IPS-NIHi7 (cell line): ENCODE measurements around the gene SMARCC1.
"Not testable (repeated sequence)": the region's sequence is repeated elsewhere in the genome, so short reads cannot be mapped to it uniquely, and the experiment has no call there.

Experiments used
- DNase-seq: peaks from one replicate; pipeline ENCODE4 v3.0.0; 2012; ENCODE audit warnings: mixed read lengths; ENCODE audit errors: extremely low spot score

Gene SMARCC1

DNA sequence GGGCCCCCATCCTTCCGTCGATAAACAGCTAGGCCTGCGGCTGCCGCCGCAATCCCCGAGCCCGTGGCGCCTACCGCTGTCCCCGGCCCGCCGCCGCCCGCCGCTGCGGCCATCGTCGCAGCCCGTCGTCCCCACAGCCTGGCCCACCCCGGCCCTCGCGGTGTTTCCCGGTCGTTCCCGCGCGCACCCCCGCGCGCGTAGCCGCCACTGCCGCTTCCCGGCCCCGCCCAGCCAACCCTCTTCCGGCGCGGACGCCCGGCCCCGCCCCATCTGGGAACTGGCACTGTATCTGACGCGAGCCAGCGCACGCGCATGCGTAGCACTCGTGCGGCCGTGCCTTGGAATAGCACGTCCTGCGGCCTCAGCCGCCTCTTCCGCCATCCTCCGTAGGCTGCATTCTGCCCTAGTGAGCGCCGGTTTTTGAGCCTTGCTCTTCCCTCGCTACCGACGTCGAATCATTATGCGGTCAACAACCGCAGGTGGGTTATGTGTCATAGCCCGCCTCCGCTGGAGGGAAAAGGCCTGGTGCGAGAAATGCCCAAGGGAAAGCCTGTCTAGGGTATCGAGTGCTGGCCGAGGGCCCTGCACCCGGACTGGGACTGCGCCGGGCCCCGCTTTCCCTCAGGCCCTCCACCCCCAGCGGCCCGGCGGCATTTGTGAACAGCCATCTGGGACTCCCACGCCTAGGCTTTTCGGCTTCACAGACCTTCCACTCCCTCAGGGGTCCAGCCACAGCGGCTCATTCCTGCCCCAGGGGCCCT lies at the start of gene SMARCC1:
Gene SMARCC1, minus strand, starts transcription at position 209 of the 761 bp plus-strand sequence. Its CDS starts 96 bp downstream, at position 113.
- peak; percentile 99 for DNase-seq

DNA sequence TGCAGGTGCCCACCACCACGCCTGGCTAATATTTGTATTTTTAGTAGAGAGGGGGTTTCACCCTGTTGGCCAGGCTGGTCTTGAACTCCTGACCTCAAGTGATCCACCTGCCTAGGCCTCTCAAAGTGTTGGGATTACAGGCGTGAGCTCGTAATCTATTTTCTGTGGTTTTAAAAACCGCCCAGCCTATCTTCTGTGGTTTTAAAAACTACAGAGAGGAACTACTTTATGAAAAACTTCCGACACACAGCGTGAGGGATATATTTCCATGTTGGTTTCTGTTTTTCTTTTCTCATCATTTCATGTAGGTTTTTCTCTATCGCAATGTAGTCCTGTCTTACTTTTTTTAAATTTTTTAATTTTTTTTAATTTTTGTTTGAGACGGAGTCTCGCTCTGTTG lies 47.8 kb upstream of the SMARCC1 start:
- not testable (repeated sequence) for DNase-seq

DNA sequence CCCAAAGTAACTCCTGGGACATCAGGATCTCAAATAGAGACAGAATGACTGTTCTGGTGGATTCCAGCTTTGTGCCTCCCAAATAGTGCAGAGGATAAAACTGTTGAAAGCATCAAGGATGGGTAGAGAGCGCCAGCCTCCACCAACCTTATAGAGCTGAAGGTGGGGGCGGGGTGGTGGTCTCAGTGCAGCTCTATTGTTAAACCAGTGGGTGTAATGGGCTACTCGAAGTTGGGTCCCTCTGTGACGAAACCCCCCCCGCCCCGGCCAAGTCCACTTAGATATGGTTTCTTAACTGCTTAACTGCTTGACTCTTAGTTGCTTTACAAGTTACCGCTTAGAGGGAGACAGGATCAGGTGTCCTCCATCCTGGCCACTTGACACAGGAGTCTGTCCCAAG lies 43.9 kb upstream of the SMARCC1 start:
- no peak for DNase-seq

DNA sequence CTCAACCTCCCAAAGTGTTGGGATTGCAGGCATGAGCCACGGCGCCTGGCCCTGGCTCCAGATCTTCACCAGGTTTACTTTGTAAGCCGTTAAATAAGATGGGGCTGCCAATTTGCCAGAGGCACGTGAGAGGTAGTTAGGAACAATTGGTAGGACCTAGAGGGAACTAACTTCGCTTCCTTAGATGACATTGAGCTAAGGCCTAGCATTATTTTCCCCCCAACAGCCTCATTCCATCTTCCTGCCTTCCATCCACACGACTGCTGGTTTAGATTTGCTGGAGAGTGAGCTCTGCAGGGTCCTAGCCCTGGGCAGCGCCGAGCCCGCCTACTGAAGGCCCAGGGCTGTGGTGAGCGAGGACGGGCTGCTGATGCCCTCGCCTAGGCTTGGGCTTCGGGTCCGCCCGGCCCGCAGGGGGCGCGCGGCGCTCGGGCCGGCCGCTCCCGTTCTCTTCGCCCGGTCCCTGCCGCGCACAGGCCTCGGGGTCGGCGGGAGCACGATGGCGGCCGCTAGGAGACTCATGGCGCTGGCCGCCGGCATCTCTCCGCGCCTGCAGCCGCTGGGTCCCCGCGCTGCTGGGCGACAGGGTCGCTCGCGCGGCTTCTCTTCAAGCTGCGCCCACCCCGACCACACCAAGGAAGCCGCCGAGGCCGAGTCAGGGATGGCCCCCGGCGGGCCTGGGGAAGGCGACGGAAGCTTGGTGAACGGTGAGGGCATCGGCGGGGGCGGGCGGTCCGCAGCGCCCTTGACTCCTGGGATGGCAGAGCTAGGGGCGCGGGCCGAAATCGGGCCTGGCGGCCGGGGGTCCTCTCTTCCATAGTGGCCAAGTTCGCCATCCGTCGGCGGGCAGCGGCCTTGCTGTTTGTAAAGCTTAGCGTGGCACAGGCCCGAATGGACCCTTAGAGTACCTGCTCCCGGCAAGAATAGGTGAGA lies 43.1 kb upstream of the SMARCC1 start:
- DNase-seq: peak; percentile 99

DNA sequence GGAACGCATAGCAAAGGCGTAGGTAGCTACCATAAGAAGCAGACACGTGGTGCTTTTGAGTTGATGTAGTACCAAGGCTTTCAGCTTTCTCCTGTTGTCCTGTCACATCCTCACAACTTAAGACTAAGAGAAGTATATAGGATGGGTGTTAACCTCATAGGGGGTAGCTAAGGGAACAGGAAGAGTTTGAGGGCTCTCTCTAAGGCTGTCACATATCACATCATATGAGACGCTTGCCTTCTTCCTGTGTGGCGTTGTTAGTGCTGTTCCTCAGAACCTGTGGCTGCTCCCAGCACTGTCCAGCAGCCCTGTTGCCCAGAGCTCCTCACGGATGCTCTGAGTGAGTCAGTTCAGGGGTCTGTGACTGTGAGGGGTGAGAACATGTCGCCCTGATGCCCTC lies 35.9 kb upstream of the SMARCC1 start:
- no peak for DNase-seq

DNA sequence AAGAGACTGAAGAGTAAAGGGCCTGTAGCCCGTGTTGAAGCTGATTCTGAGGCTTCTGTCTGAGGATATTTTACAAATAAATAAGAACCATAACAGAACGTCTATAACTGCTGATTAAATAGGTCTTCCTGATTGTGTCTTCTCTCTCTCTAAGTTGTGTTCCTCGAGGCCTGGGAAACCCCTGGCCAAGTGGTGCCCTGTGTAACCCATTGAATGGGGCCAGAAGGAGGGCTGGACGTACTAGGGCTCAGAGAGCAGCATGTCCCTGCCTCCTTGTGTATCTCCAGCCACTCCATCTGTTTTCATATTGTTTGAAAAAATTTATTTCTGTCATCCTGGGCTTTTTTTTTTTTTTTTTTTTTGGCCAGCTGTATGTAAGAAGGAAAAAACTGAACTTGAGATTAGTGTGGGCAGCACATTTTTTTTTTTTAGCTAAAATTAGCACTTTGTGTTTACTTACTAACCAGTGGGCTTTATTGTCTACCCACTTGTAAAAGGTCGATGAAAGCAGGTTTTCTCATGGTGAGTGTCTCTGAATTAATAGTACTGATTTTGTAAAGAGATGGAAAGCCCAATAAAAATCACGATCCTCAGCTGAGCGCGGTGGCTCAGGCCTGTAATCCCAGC lies 32.0 kb upstream of the SMARCC1 start:
- no peak for DNase-seq

DNA sequence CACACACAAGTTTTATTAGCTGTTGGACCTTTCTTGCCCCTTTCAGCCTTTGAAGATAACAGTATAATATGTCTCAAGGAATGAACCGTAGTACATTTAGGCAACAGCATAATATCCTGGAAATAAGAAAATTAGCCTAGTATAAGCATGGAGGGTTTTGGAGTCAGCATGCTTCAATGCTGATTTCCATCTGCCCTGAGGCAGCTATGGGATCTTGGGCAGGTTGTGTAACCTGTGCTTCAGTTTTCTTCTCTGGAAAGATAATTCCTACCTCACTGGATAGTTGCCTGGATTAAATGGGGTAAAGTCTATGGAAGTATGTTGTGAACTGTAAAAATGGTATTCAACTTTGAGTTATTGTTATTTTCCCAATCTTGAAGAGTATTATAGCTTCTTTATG lies 22.9 kb upstream of the SMARCC1 start:
- peak; percentile 1 for DNase-seq

DNA sequence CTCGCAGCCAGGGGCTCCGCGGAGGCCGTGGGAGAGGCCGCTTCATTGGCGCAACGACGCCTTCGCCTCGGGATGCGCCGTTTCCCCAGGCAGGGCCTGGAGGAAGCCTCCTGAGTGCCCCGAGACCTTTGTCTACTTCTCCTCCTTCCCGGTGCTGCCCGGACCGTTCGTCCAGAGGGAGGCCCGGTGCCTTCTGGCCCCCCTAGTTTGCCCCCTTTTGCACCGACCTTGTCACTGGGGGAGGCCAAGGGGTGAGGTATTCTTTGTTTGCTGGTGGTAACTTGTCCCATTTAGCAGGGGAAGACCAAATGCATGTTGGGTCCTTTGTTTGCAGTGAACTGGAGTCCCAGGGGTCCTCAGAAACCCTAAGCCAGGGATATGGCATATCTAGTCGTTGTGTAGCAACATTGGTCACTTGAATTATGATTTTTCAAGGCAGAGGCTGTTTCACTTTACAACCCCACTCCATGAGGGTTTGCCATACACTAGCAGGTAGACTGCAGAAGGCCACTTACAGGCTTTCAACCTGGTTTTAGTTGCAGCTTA lies 21.9 kb upstream of the SMARCC1 start:
- DNase-seq: no peak

DNA sequence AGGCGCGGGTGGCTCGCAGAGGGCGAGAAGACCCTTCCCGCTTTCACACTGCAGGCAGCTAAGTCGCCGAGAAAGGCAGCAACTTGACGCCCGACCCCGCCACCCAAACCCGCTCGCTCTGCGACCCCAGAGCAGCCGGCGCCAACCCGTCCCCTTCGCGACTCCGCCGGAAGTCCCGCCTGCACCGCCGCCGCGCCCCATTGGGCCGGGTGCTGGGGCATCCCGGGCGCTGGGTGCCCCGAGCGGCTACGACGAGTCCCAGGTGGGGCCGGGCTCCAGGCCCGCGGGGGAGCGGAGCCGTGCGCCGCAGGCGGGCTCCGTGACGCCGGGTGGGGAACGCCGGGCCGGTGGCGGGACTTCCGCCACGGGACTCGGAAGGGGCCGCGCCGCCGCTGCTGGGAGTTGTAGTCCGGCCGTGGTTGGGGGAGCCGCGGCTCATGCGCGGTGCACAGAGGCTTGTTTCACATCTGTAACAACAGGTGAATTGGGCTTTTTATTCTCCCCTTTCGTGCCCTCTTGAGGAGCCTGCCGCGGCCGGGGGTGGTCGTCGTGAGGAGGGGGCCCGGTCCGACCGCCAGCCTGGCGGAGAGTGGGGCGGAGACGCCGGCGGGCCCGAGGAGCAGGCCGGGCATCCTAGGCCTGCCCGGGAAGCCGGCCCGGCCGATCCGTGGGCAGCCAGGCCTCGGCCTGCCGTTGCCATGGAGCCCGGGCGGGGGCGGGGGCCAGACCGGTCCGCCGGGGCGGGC lies 21.2 kb upstream of the SMARCC1 start, which contains the start of gene DHX30:
Gene DHX30, plus strand, starts transcription at position 405 of the 746 bp plus-strand sequence. CDS start 7,546 bp downstream, outside the sequence.
- peak; percentile 92 for DNase-seq

DNA sequence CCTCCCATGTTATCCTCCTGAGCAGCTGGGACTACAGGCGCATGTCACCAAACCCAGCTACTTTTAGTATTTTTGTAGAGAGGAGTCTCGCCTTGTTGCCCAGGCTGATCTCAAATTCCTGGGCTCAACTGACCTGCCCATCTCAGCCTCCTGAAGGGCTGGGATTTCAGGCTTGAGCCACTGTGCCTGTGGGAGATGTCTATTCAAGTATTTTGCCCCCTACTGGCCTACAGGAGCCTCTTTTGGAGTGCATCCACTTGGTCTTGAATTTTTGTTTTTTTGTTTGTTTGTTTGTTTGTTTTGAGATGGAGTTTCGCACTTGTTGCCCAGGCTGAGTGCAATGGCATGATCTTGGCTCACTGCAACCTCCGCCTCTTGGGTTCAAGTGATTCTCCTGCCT lies 18.0 kb upstream of the SMARCC1 start:
- DNase-seq: no peak

DNA sequence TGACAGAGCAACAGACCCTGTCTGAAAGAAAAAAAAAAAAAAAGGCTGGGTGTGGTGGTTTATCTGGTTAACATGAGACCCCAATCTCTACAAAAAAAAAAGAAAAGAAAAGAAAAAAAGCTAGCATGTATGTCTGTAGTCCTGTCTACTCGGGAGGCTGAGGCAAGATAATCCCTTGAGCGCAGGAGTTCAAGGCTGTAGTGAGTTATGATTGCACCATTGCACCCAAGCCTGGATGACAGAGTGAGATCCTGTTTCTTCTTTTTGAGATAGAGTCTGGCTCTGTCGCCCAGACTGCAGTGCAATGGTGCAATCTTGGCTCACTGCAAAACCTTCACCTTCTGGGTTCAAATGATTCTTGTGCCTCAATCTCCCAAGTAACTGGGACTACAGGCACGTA lies 12.9 kb upstream of the SMARCC1 start:
- DNase-seq: no peak

DNA sequence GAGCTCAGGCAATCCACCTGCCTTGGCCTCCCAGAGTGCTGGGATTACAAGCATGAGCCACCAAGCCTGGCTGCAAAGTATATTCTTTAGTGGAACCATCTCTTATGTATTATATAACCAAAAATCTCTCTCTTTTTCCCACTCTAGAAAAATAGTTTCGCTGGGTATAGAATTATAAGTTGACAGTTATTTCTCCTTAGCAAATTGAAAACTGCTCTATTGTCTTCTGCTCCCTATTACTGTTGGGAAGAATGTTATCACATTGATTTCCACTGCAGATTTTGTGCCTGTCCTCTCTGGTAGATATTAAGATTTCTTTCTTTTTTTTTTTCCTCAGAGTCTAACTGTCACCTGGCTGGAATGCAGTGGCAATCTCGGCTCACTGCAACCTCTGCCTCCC lies 11.0 kb upstream of the SMARCC1 start:
- no peak for DNase-seq

DNA sequence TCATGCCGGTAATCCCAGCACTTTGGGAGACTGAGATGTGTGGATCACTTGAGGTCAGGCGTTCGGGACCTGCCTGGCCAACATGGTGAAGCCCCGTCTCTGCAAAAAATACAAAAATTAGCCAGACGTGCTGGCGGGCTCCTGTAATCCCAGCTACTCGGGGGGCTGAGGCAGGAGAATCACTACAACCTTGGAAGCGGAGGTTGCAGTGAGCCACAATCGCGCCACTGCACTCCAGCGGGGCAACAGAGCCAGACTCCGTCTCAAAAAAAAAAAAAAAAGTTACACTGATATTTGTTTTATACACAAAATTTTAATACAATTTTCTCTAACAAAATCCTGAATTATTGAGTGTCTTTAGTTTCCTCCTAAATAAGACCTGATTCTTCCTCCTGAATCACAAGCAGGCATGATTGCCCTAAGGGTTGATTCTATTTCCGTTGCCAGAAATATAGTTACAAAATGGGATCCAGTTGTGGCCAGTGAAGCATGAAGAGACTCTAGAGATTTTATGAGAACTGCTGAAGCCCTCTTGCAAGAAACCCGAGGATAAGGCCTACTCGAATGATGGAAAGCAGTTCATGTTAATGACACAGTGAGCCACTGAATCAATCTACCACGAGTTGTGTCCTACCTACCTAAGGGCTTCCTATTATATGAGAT lies 9.6 kb upstream of the SMARCC1 start:
- DNase-seq: no peak

DNA sequence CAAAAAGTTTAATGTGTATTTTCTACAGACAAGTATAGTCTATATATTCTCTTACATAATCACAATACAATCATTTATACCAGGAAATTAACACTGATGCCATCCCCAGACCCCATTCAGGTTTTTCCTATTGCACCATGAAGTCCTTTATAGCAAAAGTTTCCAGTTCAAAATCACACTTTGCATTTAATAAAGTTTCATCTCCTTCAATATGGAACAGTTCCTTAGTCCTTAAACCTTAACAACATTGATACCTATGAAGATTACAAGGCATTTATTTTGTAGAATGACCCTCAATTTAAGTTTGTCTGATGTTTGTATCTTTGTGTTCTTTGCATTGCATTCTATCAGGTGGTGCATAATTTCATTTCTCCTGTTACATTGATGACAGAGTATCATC lies 2.0 kb upstream of the SMARCC1 start:
- DNase-seq: no peak

DNA sequence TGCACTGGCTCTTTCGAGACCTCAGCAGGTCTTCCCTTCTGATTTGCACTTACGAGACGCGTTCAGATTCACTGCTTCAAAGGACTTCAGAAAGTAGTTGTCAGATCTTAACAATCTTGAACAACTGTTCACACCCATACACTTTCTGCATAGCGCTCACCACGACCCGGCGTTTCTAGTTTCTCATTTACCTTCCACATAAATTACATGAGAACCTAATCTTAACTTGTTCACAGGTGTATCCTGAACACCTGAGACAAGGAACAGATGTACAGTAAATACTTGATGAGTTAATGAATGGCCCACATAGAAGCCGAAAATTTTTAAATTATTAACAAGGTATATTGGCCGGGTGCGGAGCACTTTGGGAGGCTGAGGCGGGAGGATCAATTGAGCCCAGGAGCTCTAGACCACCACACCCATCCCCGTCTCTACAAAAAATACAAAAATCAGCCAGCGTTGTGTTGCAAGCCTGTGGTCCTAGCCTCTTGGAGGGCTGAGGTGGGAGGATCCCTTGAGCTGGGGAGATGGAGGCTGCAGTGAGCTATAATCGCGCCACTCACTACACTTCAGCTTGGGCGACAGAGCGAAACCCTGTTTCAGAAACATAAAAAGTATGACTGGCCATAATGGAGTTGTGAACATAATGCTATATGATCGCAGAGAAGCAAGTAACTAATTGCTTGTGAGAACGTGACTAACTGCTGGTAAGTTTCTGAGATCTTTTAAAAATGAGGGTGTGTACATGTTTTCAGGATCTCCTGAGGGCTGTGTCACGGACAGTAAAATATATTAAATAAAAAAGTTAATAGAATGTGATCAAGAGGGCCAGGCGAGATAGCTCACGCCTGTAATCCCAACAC lies 984 bp upstream of the SMARCC1 start:
- DNase-seq: no peak

DNA sequence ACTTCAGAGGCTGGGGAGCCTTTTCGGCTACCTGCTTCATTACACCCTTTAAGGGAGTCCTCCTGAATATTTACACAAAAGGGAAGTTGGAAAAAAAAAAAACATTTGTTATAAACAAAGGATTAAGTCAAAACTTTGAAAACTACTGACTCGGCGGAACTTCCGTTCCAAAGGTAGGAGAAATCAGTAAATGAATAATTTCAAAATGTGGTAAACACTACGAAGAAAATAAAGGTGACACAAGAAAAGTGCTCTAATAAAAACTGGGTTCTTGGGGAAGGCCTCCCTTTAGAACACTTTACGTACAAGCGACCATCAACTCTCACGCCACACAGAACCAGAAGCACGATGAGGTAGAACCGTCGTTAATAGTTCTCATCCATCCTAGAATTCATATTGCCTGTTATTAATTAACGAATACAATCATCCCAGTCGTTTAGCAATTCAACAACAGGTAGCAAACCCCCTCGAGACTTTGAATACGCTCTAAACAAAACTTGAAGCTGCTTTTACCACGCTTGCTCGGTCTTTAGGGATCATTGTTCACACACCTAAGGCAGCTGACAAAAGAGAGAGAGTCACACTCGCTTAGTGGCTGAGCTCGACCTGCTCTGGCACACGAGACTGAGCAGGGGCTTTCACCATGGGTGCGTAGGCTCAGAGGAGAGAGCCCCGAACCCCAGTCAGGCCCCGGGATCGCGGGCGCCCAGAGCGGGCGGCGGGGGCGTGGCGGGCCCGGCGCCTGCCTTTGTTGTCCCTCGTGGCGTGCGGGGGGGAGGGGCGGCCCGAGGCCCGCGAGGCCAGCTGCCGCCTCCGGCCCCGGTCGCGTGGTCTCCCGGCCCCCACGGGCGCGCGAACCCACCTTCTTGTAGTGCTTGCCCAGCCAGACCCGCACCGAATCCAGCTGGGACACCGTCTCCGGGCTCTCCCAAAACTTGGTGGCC lies 680 bp downstream of the SMARCC1 start:
- DNase-seq: peak; percentile 72

DNA sequence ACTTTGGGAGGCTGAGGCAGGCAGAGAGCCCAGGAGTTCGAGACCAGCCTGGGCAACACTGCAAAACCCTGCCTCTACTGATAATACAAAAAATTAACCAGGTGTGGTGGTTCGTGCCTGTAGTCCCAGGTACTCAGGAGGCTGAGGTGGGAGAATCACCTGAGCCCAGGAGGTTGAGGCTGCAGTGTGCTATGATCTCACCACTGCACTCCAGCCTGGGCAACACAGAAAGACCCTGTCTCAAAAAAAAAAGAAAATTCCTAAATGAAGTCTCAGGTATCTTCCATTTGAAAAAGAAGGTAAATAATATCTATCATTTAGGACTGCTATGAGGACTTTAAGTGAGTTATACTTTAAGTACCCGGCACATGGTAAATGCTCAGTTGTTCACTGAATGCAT lies 2.9 kb downstream of the SMARCC1 start:
- no peak for DNase-seq

DNA sequence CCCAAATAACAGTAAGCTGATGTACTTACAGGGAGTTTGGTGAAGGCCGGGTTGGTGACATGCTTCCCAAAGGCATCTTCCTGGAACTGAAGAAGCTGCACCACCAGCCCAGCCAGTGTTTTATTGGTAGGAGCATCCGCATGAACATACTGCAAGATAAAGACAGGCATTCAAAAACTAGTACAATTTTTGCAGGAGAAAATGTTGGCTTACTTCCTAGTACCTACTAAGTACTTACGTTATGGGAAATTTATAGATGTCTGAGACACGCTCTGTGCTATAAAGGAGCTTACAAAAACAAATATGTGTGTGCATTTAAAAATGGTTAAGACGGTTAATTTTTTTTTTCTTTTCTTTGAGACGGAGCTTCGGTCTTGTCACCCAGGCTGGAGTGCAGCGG lies 8.9 kb downstream of the SMARCC1 start:
- no peak for DNase-seq

DNA sequence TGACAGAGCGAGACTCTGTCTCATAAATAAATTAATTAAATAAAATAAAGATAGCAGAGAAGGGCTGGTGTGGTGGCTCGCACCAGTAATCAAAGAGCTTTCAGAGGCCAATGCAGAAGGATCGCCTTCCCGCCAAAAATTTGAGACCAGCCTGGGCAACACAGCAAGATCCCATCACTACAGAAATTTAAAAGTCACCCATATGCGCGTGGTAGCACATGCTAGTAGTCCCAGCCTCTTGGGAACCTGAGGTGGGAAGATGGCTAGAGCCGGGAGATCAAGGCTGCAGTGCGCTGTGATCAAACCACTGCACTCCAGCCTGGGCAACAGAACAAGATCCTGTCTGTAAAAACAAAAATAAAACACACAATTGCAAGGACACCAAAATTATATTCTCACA lies 9.6 kb downstream of the SMARCC1 start:
- DNase-seq: no peak
